D341Med (cell line): ENCODE data around the gene SEC22A.

Experiments
- DNase-seq: peaks from one replicate; pipeline ENCODE4 v3.0.0; 2012; ENCODE audit warnings: low spot score

SEC22A gene

DNA sequence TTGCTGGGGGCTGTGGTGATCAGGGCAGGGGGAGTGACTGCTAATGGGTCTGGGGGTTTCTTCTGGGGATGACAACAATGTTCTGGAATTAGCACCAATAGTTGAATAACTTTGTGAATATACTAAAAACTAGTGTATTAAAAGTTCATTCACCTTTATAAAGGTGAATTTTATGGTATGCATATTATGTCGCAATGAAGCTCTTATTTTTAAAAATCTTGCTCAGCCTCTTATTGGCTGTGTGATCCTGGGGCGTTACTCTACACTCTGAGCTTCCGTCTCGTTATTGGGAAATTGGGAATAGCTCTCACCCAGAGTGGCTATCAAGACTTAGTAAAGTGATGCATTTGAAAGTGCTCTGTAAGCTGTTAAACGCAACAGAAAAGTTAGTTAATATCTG lies 105.3 kb downstream of the SEC22A start:
- no peak for DNase-seq

DNA sequence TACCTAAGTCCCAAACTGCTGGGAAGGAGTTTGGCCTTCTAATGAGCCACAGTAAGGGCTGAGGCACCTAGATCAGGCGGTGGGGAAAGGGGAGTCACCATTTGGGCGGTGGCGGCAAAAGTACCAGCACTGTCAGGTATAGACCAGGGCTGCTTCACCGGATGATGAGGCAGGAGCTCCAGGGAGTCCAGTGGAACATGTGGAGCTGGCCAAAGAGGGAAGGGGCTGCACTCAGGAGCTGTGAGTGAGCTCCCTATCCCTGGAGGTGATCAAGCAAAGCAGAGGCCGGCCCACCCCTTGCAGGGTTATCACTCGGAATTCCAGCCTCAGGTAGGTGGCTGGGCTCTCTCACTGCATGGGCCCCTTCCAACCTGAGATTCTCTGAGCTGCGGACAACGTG lies 108.4 kb downstream of the SEC22A start:
- DNase-seq, result no peak

GRCh38 chr3:123310741-123311140 lies 109.0 kb downstream of the SEC22A start:
- no peak for DNase-seq

- DNase-seq, result no peak
These were observed 109.5 kb downstream of the SEC22A start for GRCh38 chr3:123311201-123311600.

- DNase-seq, result no peak
These were observed 110.9 kb downstream of the SEC22A start for GRCh38 chr3:123312331-123313265.

GRCh38 chr3:123313889-123314288 lies 112.1 kb downstream of the SEC22A start:
- DNase-seq, result no peak

DNA sequence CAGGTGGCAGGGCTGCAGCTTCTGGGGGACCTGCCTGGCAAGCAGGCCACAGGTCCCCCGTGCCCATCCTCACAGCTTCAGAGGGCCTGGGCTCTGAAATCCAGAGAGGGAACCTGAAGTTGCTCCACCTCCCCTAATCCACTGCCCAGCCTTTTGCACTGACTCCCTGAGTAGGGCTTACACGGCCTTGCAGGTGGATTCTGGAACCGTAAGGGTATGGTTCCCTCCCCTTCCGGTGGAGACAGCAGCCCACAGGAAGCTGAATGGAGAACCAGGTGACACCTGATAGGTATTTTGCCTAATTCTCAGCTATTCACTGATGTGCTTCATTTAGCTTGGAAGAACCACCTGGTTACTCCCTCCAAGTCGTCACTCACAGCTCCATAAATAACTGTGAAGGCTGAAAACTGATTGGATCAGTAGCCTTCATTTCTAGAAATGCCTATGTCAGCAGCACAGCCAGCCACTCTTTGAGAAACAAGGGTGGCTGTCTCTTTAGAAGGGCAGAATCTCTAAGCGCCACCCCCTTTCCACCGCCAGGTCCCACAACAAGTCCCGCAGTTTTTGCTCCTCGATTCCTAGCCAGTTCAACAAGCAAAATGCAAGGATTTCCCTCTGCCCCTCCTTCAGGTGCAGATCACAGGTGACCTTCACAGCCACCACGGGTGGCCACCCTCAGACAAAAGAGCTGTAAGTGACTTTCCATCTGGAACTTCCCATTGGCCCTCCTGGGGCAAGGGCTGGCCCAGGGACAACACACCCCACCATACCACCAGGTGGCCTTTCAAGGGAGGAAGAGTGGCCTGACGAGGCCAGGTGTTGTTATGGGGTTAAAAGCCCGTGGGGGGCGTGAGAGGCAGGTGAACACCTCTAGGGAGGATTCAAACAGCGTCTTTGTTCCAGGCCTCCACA lies 112.9 kb downstream of the SEC22A start:
- no peak for DNase-seq

- DNase-seq, result no peak
These were observed 113.5 kb downstream of the SEC22A start for GRCh38 chr3:123315271-123315595.

- DNase-seq, result no peak
These were observed 116.0 kb downstream of the SEC22A start for GRCh38 chr3:123317716-123318115.

- DNase-seq, result no peak
These were observed 116.6 kb downstream of the SEC22A start for GRCh38 chr3:123318374-123318773.

GRCh38 chr3:123319760-123320159 lies 118.0 kb downstream of the SEC22A start:
- DNase-seq, result no peak

DNA sequence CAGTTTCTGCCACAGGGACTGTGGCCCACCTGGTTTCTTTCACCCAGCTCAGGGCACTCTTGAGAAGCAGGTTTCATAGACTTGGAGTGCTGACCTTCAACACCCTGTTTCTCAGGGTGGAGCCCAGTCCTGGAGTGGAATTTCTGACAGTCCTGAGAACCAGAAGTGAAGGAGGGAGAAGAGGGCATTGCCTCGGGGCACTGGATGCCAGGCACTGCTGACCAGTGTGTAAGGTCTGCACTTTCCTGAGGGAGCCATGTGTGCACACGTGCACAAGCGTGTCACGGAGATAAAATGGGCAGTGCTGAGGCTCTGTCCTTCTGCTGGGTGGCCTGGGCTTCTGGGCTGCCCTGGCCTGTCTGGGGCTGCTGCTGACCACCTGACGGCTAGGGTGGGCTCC lies 118.5 kb downstream of the SEC22A start:
- DNase-seq, result no peak

DNA sequence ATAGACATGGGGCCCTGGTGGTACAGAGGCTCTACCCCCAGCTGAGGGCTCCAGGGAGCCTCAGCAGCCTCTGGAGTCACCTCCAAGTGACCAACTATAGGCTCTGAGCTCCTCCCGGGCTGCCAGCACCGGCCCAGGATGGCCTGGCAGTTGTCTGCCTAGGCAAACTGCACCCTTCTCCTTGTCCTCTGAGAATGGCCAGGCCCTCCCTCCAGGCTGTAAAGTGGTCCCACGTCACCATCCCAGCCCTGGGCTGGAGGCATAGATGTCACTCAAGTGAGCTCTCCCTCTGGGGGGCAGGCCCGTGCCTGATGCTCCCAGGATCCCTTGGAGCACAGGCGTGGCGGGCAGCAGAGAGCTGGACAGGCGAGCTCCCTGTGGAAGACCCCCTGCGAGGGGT lies 120.1 kb downstream of the SEC22A start:
- no peak for DNase-seq

DNA sequence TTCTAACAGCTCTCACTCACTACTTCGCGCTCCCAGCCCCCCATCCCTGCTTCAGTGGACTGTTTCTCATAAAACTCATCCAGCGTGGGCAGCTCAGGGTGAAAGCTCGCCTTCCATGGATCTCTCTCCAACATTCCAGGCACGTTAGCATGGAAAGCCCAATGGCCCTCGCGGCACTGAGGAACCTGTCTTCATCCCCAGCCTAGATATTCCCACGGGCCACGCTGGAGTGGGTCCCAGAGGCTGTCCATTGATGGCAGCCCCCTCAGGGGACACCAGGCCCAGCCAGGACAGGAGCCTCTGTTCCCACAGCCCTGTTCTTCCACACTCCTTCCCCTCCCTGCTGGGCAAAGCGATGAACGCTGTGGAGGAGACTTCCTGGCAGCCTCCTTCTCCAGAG lies 121.1 kb downstream of the SEC22A start:
- DNase-seq, result no peak
